Astrocyte of the spinal cord (primary cell): Measurements from ENCODE around the gene TOB1.
A peak's percentile ranks its signal among the peaks of the same experiment; 100 is the strongest.

ENCODE experiments used
- DNase-seq: peaks from one replicate; pipeline ENCODE4 v3.0.0; 2011; ENCODE audit warnings: low read depth, low spot score
- H3K4me3 ChIP-seq: 2 replicates; pipeline ENCODE4 v1.5.1; 2011; ENCODE audit warnings: low read depth, mild to moderate bottlenecking, low read length, moderate library complexity
- in situ Hi-C: cut with HindIII; loops from 2 replicates; pipeline ENCODE4 v1.10.0; 2017; ENCODE audit warnings: low sequenced_read_pairs
- TF ChIP-seq, protein P1 (sequence below): IDR thresholded peaks from 2 replicates; pipeline ENCODE4 v1.5.1; 2012; ENCODE audit warnings: low read depth, mild to moderate bottlenecking, low read length, inconsistent platforms

TOB1 gene

DNA sequence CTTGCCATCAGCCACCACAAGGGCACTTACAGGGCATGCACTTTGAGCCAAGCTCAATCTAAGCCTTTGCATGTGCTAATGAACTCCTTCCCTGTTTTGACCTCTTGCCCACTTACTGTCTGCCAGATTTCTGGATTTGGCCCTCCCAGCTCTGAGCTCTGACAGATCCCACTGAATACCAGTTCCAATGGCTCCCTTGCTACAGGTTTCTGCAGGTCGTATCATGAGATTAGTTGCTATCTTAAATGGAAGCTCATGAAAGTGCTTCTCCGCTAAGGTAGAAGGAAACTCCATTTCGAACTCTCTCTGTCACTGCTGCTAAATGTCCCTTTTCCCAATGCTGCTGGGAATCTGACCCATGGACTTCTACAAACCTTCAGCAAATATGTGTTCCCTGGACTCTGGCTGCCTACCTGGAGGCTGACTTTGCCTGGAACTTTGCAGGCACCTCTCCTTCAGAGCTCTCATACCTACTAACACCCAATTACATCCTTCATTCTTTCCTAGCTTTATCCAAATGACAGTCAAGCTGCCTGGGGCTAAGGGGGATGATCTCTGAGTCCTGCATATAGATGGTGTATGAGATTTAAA lies 23.5 kb upstream of the TOB1 start:
- DNase-seq, result no peak
- in situ Hi-C loops, result no loop called here
- no peak overlapping the region for H3K4me3 ChIP-seq
- TF ChIP-seq, protein P1, sequence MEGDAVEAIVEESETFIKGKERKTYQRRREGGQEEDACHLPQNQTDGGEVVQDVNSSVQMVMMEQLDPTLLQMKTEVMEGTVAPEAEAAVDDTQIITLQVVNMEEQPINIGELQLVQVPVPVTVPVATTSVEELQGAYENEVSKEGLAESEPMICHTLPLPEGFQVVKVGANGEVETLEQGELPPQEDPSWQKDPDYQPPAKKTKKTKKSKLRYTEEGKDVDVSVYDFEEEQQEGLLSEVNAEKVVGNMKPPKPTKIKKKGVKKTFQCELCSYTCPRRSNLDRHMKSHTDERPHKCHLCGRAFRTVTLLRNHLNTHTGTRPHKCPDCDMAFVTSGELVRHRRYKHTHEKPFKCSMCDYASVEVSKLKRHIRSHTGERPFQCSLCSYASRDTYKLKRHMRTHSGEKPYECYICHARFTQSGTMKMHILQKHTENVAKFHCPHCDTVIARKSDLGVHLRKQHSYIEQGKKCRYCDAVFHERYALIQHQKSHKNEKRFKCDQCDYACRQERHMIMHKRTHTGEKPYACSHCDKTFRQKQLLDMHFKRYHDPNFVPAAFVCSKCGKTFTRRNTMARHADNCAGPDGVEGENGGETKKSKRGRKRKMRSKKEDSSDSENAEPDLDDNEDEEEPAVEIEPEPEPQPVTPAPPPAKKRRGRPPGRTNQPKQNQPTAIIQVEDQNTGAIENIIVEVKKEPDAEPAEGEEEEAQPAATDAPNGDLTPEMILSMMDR, result no peak

DNA sequence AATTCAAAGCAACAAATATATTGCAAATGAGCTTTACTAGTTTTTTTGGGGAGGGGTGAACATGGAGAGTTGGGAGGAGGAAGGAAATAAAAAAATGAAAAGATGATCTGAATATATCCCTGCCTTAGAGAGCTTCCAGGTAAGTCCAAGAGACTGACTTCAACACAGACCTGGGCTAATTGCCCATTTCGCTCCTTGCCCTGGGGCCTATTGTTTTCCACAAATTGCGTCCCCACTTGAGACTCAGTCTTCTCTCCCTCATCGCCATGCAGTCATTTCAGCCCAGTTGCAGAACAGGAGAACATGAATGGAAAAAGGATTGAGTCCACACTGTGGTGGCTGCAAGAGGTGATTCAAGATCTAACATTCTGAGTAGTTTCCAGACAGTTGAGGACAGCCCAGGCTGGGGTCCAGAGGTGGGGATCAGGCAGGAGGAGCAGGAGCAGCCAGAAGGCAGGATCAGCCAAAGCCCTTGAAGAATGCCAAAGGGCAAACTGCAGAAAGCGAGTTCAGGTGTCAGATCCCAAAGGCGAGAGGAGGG lies 21.6 kb upstream of the TOB1 start:
- in situ Hi-C loops, result no loop called here

DNA sequence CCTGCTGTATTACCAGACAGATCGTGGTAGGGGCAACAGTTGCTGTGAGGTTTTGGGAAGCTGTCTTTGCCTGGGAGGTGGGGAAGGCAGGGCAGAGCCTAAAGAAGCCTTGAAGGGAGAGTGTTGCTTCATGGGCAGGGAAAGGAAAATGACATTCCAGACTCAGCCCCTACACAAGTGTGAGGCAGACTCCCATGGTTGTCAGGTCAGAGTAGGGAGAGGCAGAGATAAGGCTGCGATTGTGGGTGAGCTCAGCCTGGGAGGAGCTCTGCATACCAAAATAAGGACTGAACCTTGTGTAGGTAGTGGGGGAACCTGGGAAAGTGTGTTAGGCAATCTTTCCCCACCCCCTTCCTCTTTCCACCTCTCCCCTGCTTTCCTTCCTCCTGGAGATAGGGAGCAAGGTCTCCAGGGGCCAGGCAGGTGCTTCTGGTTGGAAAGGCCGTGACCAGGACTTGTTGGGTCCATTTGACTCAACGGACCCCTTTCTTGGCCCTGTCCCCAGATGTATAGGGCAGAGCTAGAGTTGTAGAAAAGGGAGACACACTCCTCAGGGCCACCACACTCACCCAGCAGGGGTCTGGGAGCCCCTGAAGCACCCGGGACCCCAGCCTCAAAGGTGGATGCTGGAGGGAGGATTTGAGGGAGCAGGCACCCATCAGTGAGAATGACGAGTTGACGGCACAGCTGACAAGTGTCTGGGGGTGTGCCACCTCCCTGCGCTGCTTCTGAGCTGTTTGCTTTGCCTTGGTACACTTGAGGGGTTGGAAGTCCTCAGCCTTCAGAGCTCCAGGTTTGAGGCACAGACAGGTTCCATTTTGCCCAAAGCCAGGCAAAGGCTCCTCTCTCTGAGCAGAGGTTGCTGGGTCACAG lies 18.5 kb upstream of the TOB1 start:
- no peak for DNase-seq
- in situ Hi-C loops, result no loop called here

More for the DNA sequence above, 21.6 kb upstream of the TOB1 start:
- TF ChIP-seq, protein P1, result no peak
- DNase-seq, result no peak
- no peak overlapping the region for H3K4me3 ChIP-seq

DNA sequence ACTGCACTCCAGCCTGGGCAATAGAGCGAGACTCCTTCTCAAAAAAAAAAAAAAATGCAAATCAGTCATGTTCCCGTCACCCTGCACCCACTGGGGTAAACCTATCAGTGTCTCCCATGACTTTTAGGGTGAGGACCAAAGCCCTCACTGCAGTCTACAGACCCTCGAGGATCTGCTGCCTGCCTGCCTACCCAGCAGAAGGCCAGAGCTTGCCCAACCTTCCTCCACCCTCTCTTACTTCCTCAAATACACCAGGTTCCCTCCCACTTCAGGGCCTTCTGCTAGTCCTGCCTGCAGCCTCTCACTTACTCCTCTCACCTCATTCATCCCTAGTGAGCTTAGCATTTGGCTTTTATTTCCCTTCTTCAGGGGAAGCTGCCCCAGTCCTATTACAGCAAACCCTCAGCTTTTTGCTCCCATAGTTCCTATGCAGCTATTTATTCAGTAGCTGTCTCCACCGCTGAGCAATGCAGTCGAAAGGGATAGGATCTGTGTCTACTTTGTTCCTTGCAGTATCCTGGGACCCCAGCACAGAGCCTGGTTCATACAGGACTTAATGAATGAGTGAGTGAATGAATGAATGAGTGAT lies 17.8 kb upstream of the TOB1 start:
- in situ Hi-C loops, result no loop called here
- TF ChIP-seq, protein P1, result no peak
- H3K4me3 ChIP-seq, result no peak overlapping the region
- no peak for DNase-seq

More for the DNA sequence above, 18.5 kb upstream of the TOB1 start:
- no peak overlapping the region for H3K4me3 ChIP-seq
- TF ChIP-seq, protein P1, result no peak

DNA sequence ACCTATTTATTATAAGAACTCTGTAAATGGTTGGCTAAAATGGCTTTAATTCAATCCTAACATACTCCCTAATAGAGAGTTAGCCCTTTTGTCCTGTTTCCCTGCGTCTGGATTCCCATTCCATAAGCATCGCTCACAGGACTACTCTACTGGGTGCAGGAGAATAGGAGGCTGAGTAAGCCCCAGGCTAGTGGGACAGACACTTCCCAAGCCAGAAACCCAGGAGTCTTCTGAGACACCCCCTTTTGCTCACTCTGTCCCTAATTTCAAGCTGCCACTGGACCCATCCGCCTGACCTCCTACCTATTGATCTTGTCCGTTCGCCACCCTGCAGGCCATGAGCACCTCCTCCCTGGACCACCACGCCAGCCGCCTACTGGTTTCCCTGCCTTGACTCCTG lies 16.7 kb upstream of the TOB1 start:
- TF ChIP-seq, protein P1, result no peak
- no peak overlapping the region for H3K4me3 ChIP-seq
- in situ Hi-C loops, result no loop called here
- DNase-seq, result peak; percentile 57

DNA sequence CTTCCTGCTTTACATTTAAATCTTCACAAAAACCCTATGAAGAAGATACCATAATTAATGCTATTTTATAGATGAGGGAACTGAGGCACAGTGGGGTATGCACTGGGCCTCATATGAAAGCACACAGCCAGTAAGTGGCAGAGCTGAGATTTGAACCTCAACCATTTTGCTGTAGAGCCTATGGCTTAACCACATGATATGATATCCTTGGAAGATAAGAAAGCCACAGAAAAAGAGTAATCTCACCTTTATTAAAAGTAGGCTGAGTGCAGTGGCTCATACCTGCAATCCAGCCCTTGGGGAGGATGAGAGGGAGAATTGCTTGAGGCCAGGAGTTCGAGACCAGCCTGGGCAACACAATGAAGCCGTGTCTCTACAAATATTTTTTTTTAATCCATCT lies 15.0 kb upstream of the TOB1 start:
- no peak for DNase-seq
- TF ChIP-seq, protein P1, result no peak
- no peak overlapping the region for H3K4me3 ChIP-seq
- in situ Hi-C loops, result no loop called here
